Jurkat, Clone E6-1 (cell line): Measurements from ENCODE around the gene GALNT9.
"Not testable (repeated sequence)": the region's sequence is repeated elsewhere in the genome, so short reads cannot be mapped to it uniquely, and the experiment has no call there.

Experiments used
- DNase-seq: peaks from one replicate; pipeline ENCODE4 v3.0.0-alpha.2; 2011; ENCODE audit warnings: low read depth, low spot score
- H3K4me3 ChIP-seq: 2 replicates; pipeline ENCODE4 v1.5.1; 2011; ENCODE audit warnings: mild to moderate bottlenecking, low read length, control low read depth, moderate library complexity

The GALNT9 gene

GRCh38 chr12:132248453-132249167 lies 80.8 kb downstream of the GALNT9 start:
- no peak for DNase-seq
- H3K4me3 ChIP-seq, result no peak overlapping the region

GRCh38 chr12:132247718-132248452 lies 81.5 kb downstream of the GALNT9 start:
- H3K4me3 ChIP-seq, result no peak overlapping the region

GRCh38 chr12:132246997-132247717 lies 82.2 kb downstream of the GALNT9 start:
- DNase-seq, result no peak
- no peak overlapping the region for H3K4me3 ChIP-seq

More at GRCh38 chr12:132247718-132248452, 81.5 kb downstream of the GALNT9 start:
- no peak for DNase-seq

- DNase-seq, result no peak
- no peak overlapping the region for H3K4me3 ChIP-seq
These were observed 83.8 kb downstream of the GALNT9 start for GRCh38 chr12:132245521-132246101.

GRCh38 chr12:132244724-132245295 lies 84.6 kb downstream of the GALNT9 start:
- DNase-seq, result no peak
- no peak overlapping the region for H3K4me3 ChIP-seq

GRCh38 chr12:132243596-132244310 lies 85.6 kb downstream of the GALNT9 start:
- H3K4me3 ChIP-seq, result no peak overlapping the region
- no peak for DNase-seq

- not testable (repeated sequence) for DNase-seq, H3K4me3 ChIP-seq
These were observed 86.2 kb downstream of the GALNT9 start for GRCh38 chr12:132243171-132243570.

- DNase-seq, H3K4me3 ChIP-seq: not testable (repeated sequence)
These were observed 88.8 kb downstream of the GALNT9 start for GRCh38 chr12:132240669-132241007.

GRCh38 chr12:132239796-132240668 lies 89.4 kb downstream of the GALNT9 start:
- DNase-seq, result no peak
- no peak overlapping the region for H3K4me3 ChIP-seq

GRCh38 chr12:132239392-132239791 lies 90.0 kb downstream of the GALNT9 start:
- H3K4me3 ChIP-seq, result no peak overlapping the region
- no peak for DNase-seq

GRCh38 chr12:132238884-132239283 lies 90.5 kb downstream of the GALNT9 start:
- no peak overlapping the region for H3K4me3 ChIP-seq
- no peak for DNase-seq

- DNase-seq, result no peak
- H3K4me3 ChIP-seq, result no peak overlapping the region
These were observed 90.9 kb downstream of the GALNT9 start for GRCh38 chr12:132238488-132238854.

- no peak overlapping the region for H3K4me3 ChIP-seq
- no peak for DNase-seq
These were observed 91.5 kb downstream of the GALNT9 start for GRCh38 chr12:132237772-132238487.

GRCh38 chr12:132236930-132237771 lies 92.2 kb downstream of the GALNT9 start:
- no peak overlapping the region for H3K4me3 ChIP-seq
- DNase-seq, result no peak

GRCh38 chr12:132236129-132236929 lies 93.1 kb downstream of the GALNT9 start:
- no peak for DNase-seq
- H3K4me3 ChIP-seq, result no peak overlapping the region
